Kidney tubule cell (primary cell): ENCODE measurements around the gene XPNPEP2.

Experiments
- DNase-seq: peaks from one replicate; pipeline ENCODE4 v3.0.0-alpha.2; 2018; ENCODE audit warnings: low spot score

XPNPEP2 gene

DNA sequence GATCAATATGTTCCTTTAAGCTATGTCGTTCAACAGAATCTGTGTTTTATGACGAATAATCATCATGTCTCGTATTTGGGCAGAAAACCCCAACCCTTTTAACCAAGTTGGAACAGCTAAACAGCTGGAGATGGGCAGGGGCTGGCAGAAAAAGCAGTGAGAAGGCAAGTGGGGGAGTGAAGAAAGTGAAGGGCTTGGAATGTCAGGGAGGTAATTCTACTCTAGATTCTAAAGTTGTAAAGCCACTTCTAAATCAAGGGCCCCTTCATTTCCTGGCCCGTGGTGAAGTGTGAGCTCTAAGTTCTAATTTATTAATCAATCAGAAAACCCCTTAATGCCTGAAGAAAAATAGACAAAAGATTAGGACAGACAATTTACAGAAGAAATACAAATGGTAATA lies 61.4 kb downstream of the XPNPEP2 start:
- no peak for DNase-seq

DNA sequence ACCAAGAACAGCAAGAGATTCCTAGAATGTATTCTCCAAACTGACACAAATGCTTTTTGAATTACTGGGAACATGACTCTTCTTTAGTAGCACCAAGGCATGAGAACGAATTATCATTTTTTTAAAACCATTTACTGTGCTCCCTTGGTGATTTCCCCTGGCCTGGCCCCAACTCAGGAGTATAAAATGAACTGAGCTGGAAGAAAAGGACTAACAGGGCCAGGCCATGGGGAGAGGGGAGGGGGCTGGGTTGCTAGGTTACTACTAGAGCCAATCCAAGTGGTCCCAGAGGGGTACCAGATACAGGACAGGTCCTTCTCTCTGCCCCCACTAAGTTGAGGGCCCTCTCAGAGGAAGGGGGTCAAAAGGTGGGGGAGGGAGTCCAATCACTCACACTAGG lies 64.1 kb downstream of the XPNPEP2 start:
- no peak for DNase-seq

DNA sequence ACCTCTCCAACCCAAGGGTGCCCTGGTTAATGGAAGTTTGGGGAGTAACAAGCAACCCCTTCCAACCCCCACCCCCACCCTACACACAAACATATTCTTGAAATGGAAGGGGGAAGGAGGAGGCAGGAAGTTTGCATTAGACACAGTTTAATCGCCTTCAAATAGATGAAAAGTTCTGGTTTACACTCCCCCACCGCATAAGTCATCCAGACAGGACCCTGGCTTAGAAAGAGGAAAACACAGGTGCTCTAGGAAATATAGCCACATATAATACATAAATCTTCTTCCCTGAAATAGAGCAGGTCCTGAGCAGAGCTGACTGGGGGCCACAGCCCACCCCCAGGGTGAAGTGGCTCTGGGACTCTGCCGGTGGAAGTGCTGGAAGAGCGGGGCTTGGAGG lies 66.0 kb downstream of the XPNPEP2 start:
- no peak for DNase-seq

DNA sequence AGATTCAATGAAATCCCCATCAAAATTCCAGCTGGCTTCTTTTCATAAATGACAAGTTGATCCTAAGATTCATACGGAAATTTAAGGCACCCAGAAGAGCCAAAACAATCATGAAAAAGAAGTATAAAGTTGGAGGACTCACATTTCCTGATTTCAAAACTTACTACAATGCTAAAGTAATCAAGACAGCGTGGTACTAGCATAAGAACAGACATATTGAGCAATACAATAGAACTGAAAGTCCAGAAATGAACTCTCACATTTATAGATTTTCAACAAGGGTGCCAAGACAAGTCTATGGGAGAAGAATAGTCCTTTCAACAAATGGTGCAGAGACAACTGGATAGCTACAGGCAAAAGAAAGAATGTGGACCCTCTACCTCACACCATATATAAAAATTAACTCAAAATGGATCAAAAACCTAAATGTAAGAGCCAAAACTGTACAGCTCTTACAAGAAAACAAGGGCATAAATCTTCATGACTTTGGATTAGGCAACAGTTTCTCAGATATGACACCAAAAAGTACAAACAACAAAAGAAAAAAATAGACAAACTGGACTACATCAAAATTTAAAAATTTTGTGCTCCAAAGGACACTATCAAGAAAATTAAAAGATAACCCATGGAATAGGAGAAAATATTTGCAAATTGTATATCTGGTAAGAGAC lies 69.5 kb downstream of the XPNPEP2 start:
- no peak for DNase-seq

DNA sequence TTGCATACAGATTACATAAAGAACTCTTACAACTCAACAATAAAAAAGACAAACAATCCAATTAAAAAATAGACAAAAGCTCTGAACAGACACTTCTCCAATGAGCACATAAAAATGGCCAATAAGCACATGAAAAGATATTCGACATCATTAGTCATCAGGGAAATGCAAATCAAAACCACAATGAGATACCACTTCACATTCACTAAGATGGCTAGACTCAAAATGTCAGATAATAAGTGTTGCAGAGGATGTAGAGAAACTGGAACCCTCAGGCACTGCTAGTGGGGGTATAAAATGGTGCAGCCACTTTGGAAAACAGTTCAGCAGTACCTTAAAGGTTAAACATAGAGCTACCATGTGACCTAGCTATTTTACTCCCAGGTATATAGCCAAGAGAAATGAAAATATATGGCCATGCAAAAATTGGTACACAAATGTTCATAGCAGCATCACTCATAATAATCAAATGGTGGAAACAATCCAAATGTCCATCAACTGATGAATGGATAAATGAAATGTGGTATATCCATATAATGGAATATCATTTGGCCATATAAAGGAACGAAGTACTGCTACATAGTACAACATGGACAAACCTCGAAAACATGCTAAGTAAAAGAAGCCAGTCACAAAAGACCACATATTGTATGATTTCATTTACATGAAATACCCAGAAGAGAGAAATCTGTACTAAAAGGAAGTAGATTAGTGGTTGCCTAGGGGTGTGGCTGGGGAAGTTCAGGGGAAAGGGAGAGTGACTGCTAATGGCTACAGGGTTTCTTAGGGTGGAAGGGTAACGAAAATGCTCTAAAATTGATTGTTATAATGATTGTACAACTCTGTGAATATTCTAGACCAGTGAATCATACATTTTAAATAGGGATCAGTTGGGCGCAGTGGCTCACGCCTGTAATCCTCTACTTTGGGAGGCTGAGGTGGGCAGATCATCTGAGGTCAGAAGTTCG lies 70.3 kb downstream of the XPNPEP2 start:
- DNase-seq = no peak

DNA sequence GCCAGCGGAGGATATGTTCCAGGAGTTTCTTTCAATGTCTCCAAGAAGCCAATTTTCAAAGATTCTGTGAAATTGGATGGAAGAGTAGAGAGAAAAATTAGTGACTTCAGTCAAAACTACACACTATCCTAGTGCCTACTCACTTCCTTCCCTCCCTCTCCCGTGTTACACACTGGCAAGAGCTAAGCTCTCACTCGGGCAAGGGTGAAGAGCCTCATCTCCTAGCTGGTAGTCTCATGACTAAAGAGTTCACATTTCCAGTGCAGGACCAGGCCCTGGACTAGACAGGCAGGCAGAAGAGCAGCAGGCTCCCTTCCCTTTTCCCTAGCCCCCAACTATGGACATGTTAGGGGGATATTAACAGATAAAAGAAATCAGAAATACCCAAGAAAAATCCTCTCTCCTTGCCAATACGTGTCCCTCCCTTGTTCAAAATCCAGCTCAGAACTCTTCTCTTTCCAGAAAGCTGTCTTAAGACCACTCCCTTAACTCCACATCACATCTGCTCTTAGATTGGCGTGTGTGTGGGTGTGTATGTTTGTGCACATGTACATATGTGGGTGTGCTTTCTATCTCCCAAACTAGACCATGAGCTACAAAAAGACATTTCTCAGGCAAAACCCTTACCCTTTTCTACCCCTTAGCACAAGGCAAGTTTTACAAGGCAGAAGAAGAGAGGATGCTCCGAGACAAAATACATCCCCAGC lies 75.0 kb downstream of the XPNPEP2 start:
- DNase-seq = no peak

DNA sequence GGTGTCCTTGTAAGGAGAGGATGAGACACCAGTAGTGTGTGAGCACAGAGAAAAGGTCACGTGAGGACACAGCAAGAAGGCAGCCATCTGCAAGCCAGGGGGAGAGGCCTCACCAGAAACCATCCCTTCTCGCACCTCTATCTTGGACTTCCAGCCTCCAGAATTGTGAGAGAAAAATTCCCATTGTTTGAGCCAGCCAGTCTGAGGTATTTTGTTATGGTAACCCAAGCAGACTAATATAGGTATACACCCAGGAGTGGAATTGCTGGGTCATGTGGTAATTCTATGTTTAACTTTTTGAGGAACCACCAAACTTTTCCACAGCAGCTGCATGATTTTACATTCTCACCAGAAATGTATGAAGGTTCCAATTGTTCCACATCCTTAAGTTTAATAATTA lies 79.3 kb downstream of the XPNPEP2 start:
- DNase-seq = no peak
